K562 (cell line): ENCODE results near the gene PTPMT1. TPM values are rescaled to one million over a fixed set of nuclear protein-coding genes. Genes with fewer than 3 reads are reported as not detected.
"Not testable (repeated sequence)": the region's sequence is repeated elsewhere in the genome, so short reads cannot be mapped to it uniquely, and the experiment has no call there.

Experiments used
- ATAC-seq: fragments of 200-7000 bp; cut with Tn5 transposase; 3 replicates; pipeline ENCODE4 v1.9.1; 2020; ENCODE audit warnings: moderate library complexity
- BruUV-seq: library from RNA; stranded (reverse); fragments of 400-500 nt; replicated peaks from 2 replicates; lab custom pipeline; 2021; lab: Mats Ljungman, UMichigan
- CTCF ChIA-PET: fragments of 300-600 bp; formaldehyde crosslinking; extraction: SDS; loops from one replicate; lab custom pipeline; 2021; ENCODE audit warnings: low intra/inter-chr PET ratio; lab: Yijun Ruan, JAX
- POLR2A ChIA-PET: fragments of 300-600, 350-650 bp; sonication (Branson Sonifier 250); formaldehyde crosslinking; extraction: SDS; loops from one replicate; lab custom pipeline; 2021; ENCODE audit warnings: antibody characterized with exemption, inconsistent platforms; lab: Yijun Ruan, JAX
- DNase-seq, 4 experiments: peaks; one replicate each; pipeline versions ENCODE4 v3.0.0 to v3.0.0-alpha.2; 2011 to 2018; ENCODE audit warnings: low spot score in 3 of 4, mixed read lengths in 3 of 4; ENCODE audit errors: extremely low read depth in 1 of 4
- FAIRE-seq: peaks from 2 replicates; lab custom pipeline; 2011; peaks lifted over from hg19 to GRCh38; lab: Jason Lieb, UNC
- H2AFZ ChIP-seq: 2 replicates; pipeline ENCODE4 v1.6.0; 2011; ENCODE audit warnings: low read depth, low read length, control low read depth, inconsistent platforms
- H3K27ac ChIP-seq: fragments of 200-600 bp; 3 replicates; pipeline ENCODE4 v1.8.0; 2011; ENCODE audit warnings: low read depth, mild to moderate bottlenecking, control low read depth, inconsistent platforms, low read length, moderate library complexity, mixed read lengths; ENCODE audit errors: extremely low read depth
- H3K27me3 ChIP-seq, 2 experiments: fragments of 300-600 bp in 1 of 2; 2 replicates in 1 of 2; 3 replicates in 1 of 2; pipeline versions ENCODE4 v1.6.0 to v1.8.0; 2011; ENCODE audit warnings: inconsistent platforms in 2 of 2, low read length in 2 of 2, mild to moderate bottlenecking in 1 of 2, mixed read lengths in 1 of 2, moderate library complexity in 1 of 2; ENCODE audit not compliant: control insufficient read depth in 2 of 2, insufficient read depth in 2 of 2
- H3K36me3 ChIP-seq: fragments of 300-600 bp; 3 replicates; pipeline ENCODE4 v1.8.0; 2011; ENCODE audit warnings: mild to moderate bottlenecking, low read length, inconsistent platforms; ENCODE audit not compliant: control insufficient read depth, insufficient read depth
- H3K4me1 ChIP-seq, 2 experiments: fragments of 200-600 bp in 1 of 2; replicated peaks in 1 of 2; 2 replicates in 1 of 2; 3 replicates in 1 of 2; pipeline versions ENCODE4 v1.5.1 to v1.8.0; 2011; ENCODE audit warnings: inconsistent platforms in 2 of 2, low read length in 2 of 2, mild to moderate bottlenecking in 1 of 2, mixed read lengths in 1 of 2, moderate library complexity in 1 of 2; ENCODE audit not compliant: control insufficient read depth in 2 of 2, insufficient read depth in 2 of 2
- H3K4me2 ChIP-seq: 2 replicates; pipeline ENCODE4 v1.6.1; 2011; ENCODE audit warnings: low read length, control low read depth, inconsistent platforms, mixed read lengths; ENCODE audit not compliant: insufficient read depth
- H3K4me3 ChIP-seq: fragments of 200-600 bp; sonication (generic), shearing (Covaris generic); 2 replicates; pipeline ENCODE4 v1.5.1; 2016; ENCODE audit warnings: control low read depth, inconsistent platforms
- H3K79me2 ChIP-seq: fragments of 200-600 bp; 3 replicates; pipeline ENCODE4 v1.8.0; 2011; ENCODE audit warnings: low read length, inconsistent platforms; ENCODE audit not compliant: control insufficient read depth, insufficient read depth
- H3K9ac ChIP-seq, 2 experiments: 2 replicates each; pipeline versions ENCODE4 v1.6.0 to v1.6.1; 2011; ENCODE audit warnings: low read depth in 2 of 2, low read length in 2 of 2, control low read depth in 1 of 2, inconsistent platforms in 1 of 2, mild to moderate bottlenecking in 1 of 2, mixed read lengths in 1 of 2; ENCODE audit not compliant: insufficient read depth in 1 of 2
- H3K9me1 ChIP-seq: one replicate; pipeline ENCODE4 v1.6.0; 2011; ENCODE audit warnings: inconsistent platforms, mild to moderate bottlenecking, low read length, moderate library complexity; ENCODE audit not compliant: control insufficient read depth, insufficient read depth
- H3K9me3 ChIP-seq: replicated peaks from 2 replicates; pipeline ENCODE4 v1.5.1; 2011; ENCODE audit warnings: low read depth, low read length, inconsistent platforms; ENCODE audit not compliant: control insufficient read depth, insufficient read depth
- H4K20me1 ChIP-seq: replicated peaks from 2 replicates; pipeline ENCODE4 v1.6.1; 2011; ENCODE audit warnings: low read length, inconsistent platforms, mixed read lengths; ENCODE audit not compliant: control insufficient read depth, insufficient read depth
- ELF2 ChIP-seq: fragments of 250-450 bp; sonication (Bioruptor Pico); IDR thresholded peaks from 2 replicates; pipeline ENCODE4 v1.5.0; 2021; ENCODE audit warnings: mild to moderate bottlenecking
- GTF2F1 ChIP-seq: IDR thresholded peaks from 2 replicates; pipeline ENCODE4 v1.6.1; 2011; ENCODE audit warnings: low read depth, low read length, improper control_type of control experiment
- MTF1 ChIP-seq: fragments of 250-450 bp; sonication (Bioruptor Pico); IDR thresholded peaks from 2 replicates; pipeline ENCODE4 v1.9.0; 2021; ENCODE audit warnings: moderate library complexity, mild to moderate bottlenecking, inconsistent platforms, borderline replicate concordance
- NR2C1 ChIP-seq, 2 experiments: fragments of 450-650 bp; IDR thresholded peaks; 2 replicates each; pipeline ENCODE4 v1.6.1; 2017; ENCODE audit warnings: mild to moderate bottlenecking in 2 of 2, antibody characterized with exemption in 1 of 2, inconsistent platforms in 1 of 2, missing compliant biosample characterization in 1 of 2, missing genetic modification characterization in 1 of 2
- RNF2 ChIP-seq: sonication (generic); IDR thresholded peaks from 2 replicates; pipeline ENCODE4 v1.6.1; 2016
- TBP ChIP-seq: optimal IDR thresholded peaks from 2 replicates; pipeline ENCODE3; 2011; ENCODE audit warnings: low read depth, low read length, improper control_type of control experiment
- TRIM24 ChIP-seq, 2 experiments: fragments of 450-650 bp; IDR thresholded peaks; 2 replicates each; pipeline ENCODE4 v1.6.1; 2016
- U2AF1 ChIP-seq: fragments of 200-400 bp; formaldehyde crosslinking; optimal IDR thresholded peaks from 2 replicates; pipeline ENCODE3; 2017; ENCODE audit warnings: mild to moderate bottlenecking, low read depth, low read length, moderate library complexity
- ZBTB17 ChIP-seq: fragments of 450-650 bp; formaldehyde crosslinking; IDR thresholded peaks from 2 replicates; pipeline ENCODE4 v1.4.0; 2020; ENCODE audit warnings: mild to moderate bottlenecking
- ZBTB26 ChIP-seq: fragments of 450-650 bp; formaldehyde crosslinking; IDR thresholded peaks from 2 replicates; pipeline ENCODE4 v1.4.0; 2022; ENCODE audit warnings: missing genetic modification characterization
- ZEB2 ChIP-seq: fragments of 450-650 bp; IDR thresholded peaks from 2 replicates; pipeline ENCODE4 v1.6.1; 2016
- ZNF398 ChIP-seq: fragments of 250-450 bp; sonication (Bioruptor Pico); IDR thresholded peaks from 2 replicates; pipeline ENCODE4 v1.8.0; 2021; ENCODE audit warnings: moderate library complexity, mild to moderate bottlenecking, inconsistent platforms
- WGBS: fragments of 100-300 bp; shearing (Covaris generic); methylation state at CpG from one replicate; pipeline ENCODE4 v1.1.6; 2016; ENCODE audit warnings: low coverage, mixed read lengths; ENCODE audit not compliant: insufficient coverage; ENCODE audit errors: missing lambda C conversion rate; 5-methylcytosine and 5-hydroxymethylcytosine counted together
- in situ Hi-C: fragments of 300-500 bp; cut with MboI; formaldehyde crosslinking; loops from 4 replicates; pipeline ENCODE4 v1.15.0; 2018; ENCODE audit warnings: inconsistent platforms, mixed read lengths
- intact Hi-C: fragments of 100-400 bp; cut with micrococcal nuclease; formaldehyde crosslinking; loops from 2 replicates; pipeline ENCODE4 v1.14.2; 2022
- polyA plus RNA-seq, 8 experiments: library from polyadenylated mRNA; depleted of rRNA in 4 of 8; stranded (reverse) in 5 of 8; unstranded in 3 of 8; fragments of >200 nt; fragmentation: Nextera tagmentation in 2 of 8; fragmentation: Illumina TruSeq in 1 of 8; extraction: Ambion mirVana in 2 of 8; extraction: Trizol in 1 of 8; gene quantifications; 2 replicates each; pipeline versions ENCODE4 v1.2.1 to v1.2.3, GENCODE V29; 2011 to 2014; ENCODE audit warnings: inconsistent platforms in 1 of 8, missing spikeins in 1 of 8
- total RNA-seq, 7 experiments: library from RNA; depleted of rRNA in 6 of 7; stranded (reverse); fragments of >200 nt in 6 of 7; fragmentation: Illumina TruSeq in 2 of 7; extraction: Trizol in 2 of 7; gene quantifications; 2 replicates each; pipeline versions ENCODE4 v1.2.1 to v1.2.3, GENCODE V29; 2011 to 2021; ENCODE audit warnings: low replicate concordance in 1 of 7

PTPMT1 gene
- total and polyA plus RNA-seq, 9 of the 15 experiments (the other 6 are each of a cell fraction or from before 2014, with no cell fraction given), result 10.4 to 140 (median 67.2) TPM

- intact Hi-C loops, result no loop called here
These were observed 35.4 kb upstream of the PTPMT1 start for GRCh38 chr11:47529951-47530350.

GRCh38 chr11:47530721-47531120 lies 34.7 kb upstream of the PTPMT1 start:
- in situ Hi-C loops, FAIRE-seq, H3K4me1 ChIP-seq, H3K9ac ChIP-seq, H3K27me3 ChIP-seq, H3K9me1 ChIP-seq, DNase-seq, ATAC-seq, BruUV-seq, H3K9me3 ChIP-seq, H3K36me3 ChIP-seq, H3K4me3 ChIP-seq, CTCF ChIA-PET, H3K4me2 ChIP-seq, H2AFZ ChIP-seq, H3K27ac ChIP-seq, intact Hi-C loops: not testable (repeated sequence)
- WGBS, result 91% methylated on average over 9 of the region's 9 CpGs
- POLR2A ChIA-PET, result interaction anchor here (1.0 to 4.8 kb wide), 3 partner anchors 9 to 22 kb away, joined by 3 to 27 read pairs (median 3); partner anchors contain the start of gene CELF1
- peaks cover 13% of the 10 kb centered on the region for H4K20me1 ChIP-seq
- H3K79me2 ChIP-seq, result peaks cover 98% of the 10 kb centered on the region

More at GRCh38 chr11:47529951-47530350, 35.4 kb upstream of the PTPMT1 start:
- Histone ChIP-seq H3K9ac (no peak overlapping the region), H3K79me2 (peaks cover 98% of the 10 kb centered on the region), H3K4me1 (peaks cover under 1 to 10% of the 10 kb centered on the region in 2 experiments; a peak in 4 of 5 replicates), H4K20me1 (peaks cover 13% of the 10 kb centered on the region), H3K27me3 (no peaks in the 10 kb centered on the region), H3K9me3 (no peaks in the 10 kb centered on the region), H2AFZ (no peak overlapping the region), H3K36me3 (peaks cover 12% of the 10 kb centered on the region; the same call in 1 of the 3 replicates), H3K4me3 (no peak overlapping the region), H3K9me1 (no peaks in the 10 kb centered on the region), H3K27ac (no peak overlapping the region), H3K4me2 (no peak overlapping the region)
- no peak for TF ChIP-seq ZBTB26
- TF ChIP-seq ZBTB17, result no peak
- TF ChIP-seq ZNF398 (CRISPR knock-in tag), result no peak
- no peak for TF ChIP-seq NR2C1 (IDR thresholded peaks at IDR 0.05)
- no peak for TF ChIP-seq NR2C1 (tag; IDR thresholded peaks at IDR 0.05)
- no peak for TF ChIP-seq TBP
- TF ChIP-seq TRIM24 (IDR thresholded peaks at IDR 0.05), result no peak
- TF ChIP-seq ELF2 (CRISPR knock-in tag), result no peak
- no peak for TF ChIP-seq RNF2
- no peak for TF ChIP-seq ZEB2
- TF ChIP-seq U2AF1, result no peak
- TF ChIP-seq MTF1 (CRISPR knock-in tag), result no peak
- no peak for TF ChIP-seq GTF2F1
- in situ Hi-C loops, result no loop called here
- no TSS peak for BruUV-seq
- ChIA-PET CTCF (no interaction called here), POLR2A (interaction anchor here (0.5 to 4.8 kb wide), 2 partner anchors 10 to 55 kb away, joined by 3 to 27 read pairs; no protein-coding TSS in a partner anchor)
- ATAC-seq (no peak), FAIRE-seq (no peak), DNase-seq (no peak)
- 94% methylated on average over 4 of the region's 4 CpGs for WGBS
